ENCODE data around the gene GNAQ.

Gene GNAQ

GRCh38 chr9:77966718-77967117 is 64.9 kb downstream of the GNAQ start:
- DNase-seq (ENCODE audit: low read depth): no peak
- TF ChIP-seq CTCF (IDR thresholded peaks at IDR 0.05; ENCODE audit: insufficient read depth, low read depth, low read length, missing control alignments): no peak
- no peak overlapping the region for H3K4me3 ChIP-seq (ENCODE audit: low read depth, low read length)

- TF ChIP-seq CTCF (IDR thresholded peaks at IDR 0.05; ENCODE audit: insufficient read depth, low read depth, low read length, missing control alignments): no peak
- H3K4me3 ChIP-seq (ENCODE audit: low read depth, low read length): no peak overlapping the region
- DNase-seq (ENCODE audit: low read depth): no peak
These were observed 66.0 kb downstream of the GNAQ start for GRCh38 chr9:77965445-77966123.

GRCh38 chr9:77964258-77964657 is 67.4 kb downstream of the GNAQ start:
- no peak for TF ChIP-seq CTCF (IDR thresholded peaks at IDR 0.05; ENCODE audit: insufficient read depth, low read depth, low read length, missing control alignments)
- no peak overlapping the region for H3K4me3 ChIP-seq (ENCODE audit: low read depth, low read length)
- no peak for DNase-seq (ENCODE audit: low read depth)

- H3K4me3 ChIP-seq (ENCODE audit: low read depth, low read length): no peak overlapping the region
- DNase-seq (ENCODE audit: low read depth): no peak
- TF ChIP-seq CTCF (IDR thresholded peaks at IDR 0.05; ENCODE audit: insufficient read depth, low read depth, low read length, missing control alignments): no peak
These were observed 70.1 kb downstream of the GNAQ start for GRCh38 chr9:77961541-77961940.

GRCh38 chr9:77960356-77961153 is 71.1 kb downstream of the GNAQ start:
- DNase-seq (ENCODE audit: low read depth): no peak
- TF ChIP-seq CTCF (IDR thresholded peaks at IDR 0.05; ENCODE audit: insufficient read depth, low read depth, low read length, missing control alignments): no peak
- H3K4me3 ChIP-seq (ENCODE audit: low read depth, low read length): no peak overlapping the region

GRCh38 chr9:77959803-77960202 is 71.8 kb downstream of the GNAQ start:
- no peak overlapping the region for H3K4me3 ChIP-seq (ENCODE audit: low read depth, low read length)
- TF ChIP-seq CTCF (IDR thresholded peaks at IDR 0.05; ENCODE audit: insufficient read depth, low read depth, low read length, missing control alignments): no peak
- no peak for DNase-seq (ENCODE audit: low read depth)
